Mucosa of rectum (tissue), 2 donors: ENCODE measurements around the gene OR6K2.
"Not testable (repeated sequence)": the region's sequence is repeated elsewhere in the genome, so short reads cannot be mapped to it uniquely, and the experiment has no call there.

Experiments used
- H3K27ac ChIP-seq, 2 donors: one replicate each; pipeline ENCODE4 v1.7.0; 2013; ENCODE audit warnings: inconsistent platforms in 2 of 2, low read depth in 2 of 2, low read length in 2 of 2
- H3K27me3 ChIP-seq, 2 donors: one replicate each; pipeline ENCODE4 v1.7.0; 2013; ENCODE audit warnings: low read length in 2 of 2; ENCODE audit not compliant: control insufficient read depth in 2 of 2, insufficient read depth in 2 of 2
- H3K36me3 ChIP-seq, 2 donors: one replicate each; pipeline ENCODE4 v1.7.0; 2013; ENCODE audit warnings: low read length in 2 of 2; ENCODE audit not compliant: control insufficient read depth in 2 of 2, insufficient read depth in 2 of 2
- H3K4me1 ChIP-seq, 2 donors: one replicate each; pipeline ENCODE4 v1.7.0; 2013; ENCODE audit warnings: low read length in 2 of 2, mild to moderate bottlenecking in 1 of 2; ENCODE audit not compliant: control insufficient read depth in 2 of 2, insufficient read depth in 2 of 2
- H3K4me3 ChIP-seq, 2 donors: one replicate each; pipeline ENCODE4 v1.7.0; 2013; ENCODE audit warnings: low read length in 2 of 2
- H3K9ac ChIP-seq, 2 donors: one replicate each; pipeline ENCODE4 v1.7.0; 2013; ENCODE audit warnings: low read length in 2 of 2, low read depth in 1 of 2, mild to moderate bottlenecking in 1 of 2
- H3K9me3 ChIP-seq, 2 donors: one replicate each; pipeline ENCODE4 v1.7.0; 2013; ENCODE audit warnings: low read length in 2 of 2; ENCODE audit not compliant: control insufficient read depth in 2 of 2
- donor health status: healthy.
- donor health status: Normal muscosa, but diverticular disease.

OR6K2 gene

GRCh38 chr1:158716335-158716734 lies 15.9 kb upstream of the OR6K2 start:
- H3K9ac ChIP-seq = no peak overlapping the region
- peaks cover 0 to 3% of the 10 kb centered on the region in 2 donors for H3K9me3 ChIP-seq
- H3K27me3 ChIP-seq = no peaks in the 10 kb centered on the region
- no peaks in the 10 kb centered on the region for H3K4me1 ChIP-seq
- H3K4me3 ChIP-seq = no peak overlapping the region
- no peaks in the 10 kb centered on the region for H3K36me3 ChIP-seq
- no peak overlapping the region for H3K27ac ChIP-seq

GRCh38 chr1:158714754-158715153 lies 14.3 kb upstream of the OR6K2 start:
- H3K27ac ChIP-seq = no peak overlapping the region
- H3K9me3 ChIP-seq = peaks cover 0 to 3% of the 10 kb centered on the region in 2 donors
- H3K9ac ChIP-seq = no peak overlapping the region
- H3K27me3 ChIP-seq = no peaks in the 10 kb centered on the region
- H3K36me3 ChIP-seq = no peaks in the 10 kb centered on the region
- no peak overlapping the region for H3K4me3 ChIP-seq
- H3K4me1 ChIP-seq = no peaks in the 10 kb centered on the region

- Histone ChIP-seq H3K4me3 (no peak overlapping the region), H3K27ac (no peak overlapping the region), H3K9me3 (peaks cover 0 to 3% of the 10 kb centered on the region in 2 donors), H3K4me1 (no peaks in the 10 kb centered on the region), H3K36me3 (no peaks in the 10 kb centered on the region), H3K27me3 (no peaks in the 10 kb centered on the region), H3K9ac (no peak overlapping the region)
Observed at GRCh38 chr1:158711098-158711497, 10.6 kb upstream of the OR6K2 start.

- Histone ChIP-seq H3K9me3 (no peaks in the 10 kb centered on the region), H3K27me3 (no peaks in the 10 kb centered on the region), H3K9ac (no peak overlapping the region), H3K36me3 (no peaks in the 10 kb centered on the region), H3K27ac (no peak overlapping the region), H3K4me1 (no peaks in the 10 kb centered on the region), H3K4me3 (no peak overlapping the region)
Observed at GRCh38 chr1:158706096-158706495, 5.6 kb upstream of the OR6K2 start.

- Histone ChIP-seq H3K4me1 (no peaks in the 10 kb centered on the region), H3K9ac (no peak overlapping the region), H3K4me3 (no peak overlapping the region), H3K27ac (no peak overlapping the region), H3K9me3 (no peaks in the 10 kb centered on the region), H3K36me3 (no peaks in the 10 kb centered on the region), H3K27me3 (no peaks in the 10 kb centered on the region)
Observed at GRCh38 chr1:158694596-158694995, 5.9 kb downstream of the OR6K2 start.

GRCh38 chr1:158692356-158692755 lies 8.1 kb downstream of the OR6K2 start:
- Histone ChIP-seq H3K36me3 (no peaks in the 10 kb centered on the region), H3K27me3 (no peaks in the 10 kb centered on the region), H3K4me3 (no peak overlapping the region), H3K9me3 (no peaks in the 10 kb centered on the region), H3K9ac (no peak overlapping the region), H3K27ac (no peak overlapping the region), H3K4me1 (no peaks in the 10 kb centered on the region)

GRCh38 chr1:158691907-158692306 lies 8.5 kb downstream of the OR6K2 start:
- Histone ChIP-seq H3K27me3 (no peaks in the 10 kb centered on the region), H3K36me3 (no peaks in the 10 kb centered on the region), H3K4me3 (no peak overlapping the region), H3K9ac (no peak overlapping the region), H3K27ac (no peak overlapping the region), H3K9me3 (no peaks in the 10 kb centered on the region), H3K4me1 (no peaks in the 10 kb centered on the region)

- H3K9me3 ChIP-seq, H3K4me1 ChIP-seq, H3K27ac ChIP-seq, H3K27me3 ChIP-seq, H3K9ac ChIP-seq, H3K4me3 ChIP-seq, H3K36me3 ChIP-seq: not testable (repeated sequence)
Observed at GRCh38 chr1:158691149-158691548, 9.3 kb downstream of the OR6K2 start.

GRCh38 chr1:158689875-158690274 lies 10.6 kb downstream of the OR6K2 start:
- H3K36me3 ChIP-seq = no peaks in the 10 kb centered on the region
- no peak overlapping the region for H3K4me3 ChIP-seq
- no peak overlapping the region for H3K27ac ChIP-seq
- H3K4me1 ChIP-seq = no peaks in the 10 kb centered on the region
- H3K27me3 ChIP-seq = no peaks in the 10 kb centered on the region
- no peak overlapping the region for H3K9ac ChIP-seq
- no peaks in the 10 kb centered on the region for H3K9me3 ChIP-seq

- Histone ChIP-seq H3K36me3 (no peaks in the 10 kb centered on the region), H3K27me3 (no peaks in the 10 kb centered on the region), H3K9ac (no peak overlapping the region), H3K4me1 (no peaks in the 10 kb centered on the region), H3K9me3 (no peaks in the 10 kb centered on the region), H3K4me3 (no peak overlapping the region), H3K27ac (no peak overlapping the region)
Observed at GRCh38 chr1:158689110-158689509, 11.3 kb downstream of the OR6K2 start.

GRCh38 chr1:158688343-158688742 lies 12.1 kb downstream of the OR6K2 start:
- not testable (repeated sequence) for H3K4me1 ChIP-seq, H3K4me3 ChIP-seq, H3K27me3 ChIP-seq, H3K27ac ChIP-seq, H3K9me3 ChIP-seq, H3K36me3 ChIP-seq, H3K9ac ChIP-seq
